ENCODE measurements around the gene TARM1.

Gene TARM1

DNA sequence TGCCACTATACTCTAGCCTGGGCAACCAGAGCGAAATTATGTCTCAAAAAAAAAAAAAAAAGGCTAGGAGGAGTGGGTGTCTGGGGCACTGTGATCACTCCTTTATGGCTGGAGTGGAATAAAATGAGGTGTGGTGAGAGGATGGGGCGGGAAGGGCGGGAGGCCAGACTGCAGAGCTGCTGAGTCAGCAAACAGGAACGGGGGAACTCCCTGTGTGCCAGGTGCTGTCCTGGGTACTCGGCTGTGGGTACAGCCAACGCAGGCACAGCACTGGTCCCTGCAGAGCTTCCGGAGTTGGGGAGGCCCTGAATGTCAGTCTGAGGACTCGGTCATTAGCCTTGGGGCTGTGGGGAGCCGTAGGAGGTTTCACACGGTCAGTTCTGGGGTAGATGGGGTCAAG lies 40.1 kb upstream of the TARM1 start:
- DNase-seq = no peak
- Histone ChIP-seq H3K79me1 (replicated peaks; ENCODE audit: low read length, poor library complexity, severe bottlenecking) (peaks cover 39% of the 10 kb centered on the region), H2BK5ac (ENCODE audit: low read depth, low read length, poor library complexity, severe bottlenecking) (no peak overlapping the region), H4K8ac (ENCODE audit: low read length) (no peak overlapping the region), H3K4me3 (ENCODE audit: insufficient read depth in 1 of 2, low read depth in 1 of 2, low read length in 2 of 2) (no peak overlapping the region), H3K27me3 (ENCODE audit: control insufficient read depth in 1 of 2, insufficient read depth in 1 of 2, low read length in 2 of 2) (no peaks in the 10 kb centered on the region), H2AFZ (ENCODE audit: low read depth, low read length) (no peak overlapping the region), H3K4me2 (ENCODE audit: low read length, poor library complexity, severe bottlenecking) (no peak overlapping the region), H3K18ac (ENCODE audit: low read depth in 1 of 2, low read length in 2 of 2) (no peak overlapping the region), H3K9ac (ENCODE audit: low read length) (no peak overlapping the region), H2AK5ac (ENCODE audit: low read length, severe bottlenecking) (no peak overlapping the region), H4K91ac (ENCODE audit: low read length) (no peak overlapping the region), H3K4ac (ENCODE audit: low read depth in 1 of 2, low read length in 2 of 2) (no peak overlapping the region), H3K36me3 (ENCODE audit: control insufficient read depth in 1 of 2, insufficient read depth in 2 of 2, low read depth in 1 of 2, low read length in 2 of 2) (peaks cover 77 to 78% of the 10 kb centered on the region in 2 experiments), H3K14ac (ENCODE audit: low read length in 2 of 2) (no peak overlapping the region), H2BK15ac (ENCODE audit: low read depth, poor library complexity, severe bottlenecking) (no peak overlapping the region), H3K23ac (ENCODE audit: low read length in 2 of 2) (no peak overlapping the region), H2BK120ac (ENCODE audit: low read depth, low read length) (no peak overlapping the region), H3K9me3 (ENCODE audit: control insufficient read depth, low read length) (no peaks in the 10 kb centered on the region), H3K27ac (ENCODE audit: low read length, poor library complexity, severe bottlenecking) (no peak overlapping the region), H3K4me1 (ENCODE audit: control insufficient read depth, insufficient read depth, low read depth, low read length) (peaks cover 7% of the 10 kb centered on the region), H2BK12ac (ENCODE audit: low read length in 2 of 2) (no peak overlapping the region)
- WGBS = 98% methylated on average over 10 of the region's 10 CpGs

DNA sequence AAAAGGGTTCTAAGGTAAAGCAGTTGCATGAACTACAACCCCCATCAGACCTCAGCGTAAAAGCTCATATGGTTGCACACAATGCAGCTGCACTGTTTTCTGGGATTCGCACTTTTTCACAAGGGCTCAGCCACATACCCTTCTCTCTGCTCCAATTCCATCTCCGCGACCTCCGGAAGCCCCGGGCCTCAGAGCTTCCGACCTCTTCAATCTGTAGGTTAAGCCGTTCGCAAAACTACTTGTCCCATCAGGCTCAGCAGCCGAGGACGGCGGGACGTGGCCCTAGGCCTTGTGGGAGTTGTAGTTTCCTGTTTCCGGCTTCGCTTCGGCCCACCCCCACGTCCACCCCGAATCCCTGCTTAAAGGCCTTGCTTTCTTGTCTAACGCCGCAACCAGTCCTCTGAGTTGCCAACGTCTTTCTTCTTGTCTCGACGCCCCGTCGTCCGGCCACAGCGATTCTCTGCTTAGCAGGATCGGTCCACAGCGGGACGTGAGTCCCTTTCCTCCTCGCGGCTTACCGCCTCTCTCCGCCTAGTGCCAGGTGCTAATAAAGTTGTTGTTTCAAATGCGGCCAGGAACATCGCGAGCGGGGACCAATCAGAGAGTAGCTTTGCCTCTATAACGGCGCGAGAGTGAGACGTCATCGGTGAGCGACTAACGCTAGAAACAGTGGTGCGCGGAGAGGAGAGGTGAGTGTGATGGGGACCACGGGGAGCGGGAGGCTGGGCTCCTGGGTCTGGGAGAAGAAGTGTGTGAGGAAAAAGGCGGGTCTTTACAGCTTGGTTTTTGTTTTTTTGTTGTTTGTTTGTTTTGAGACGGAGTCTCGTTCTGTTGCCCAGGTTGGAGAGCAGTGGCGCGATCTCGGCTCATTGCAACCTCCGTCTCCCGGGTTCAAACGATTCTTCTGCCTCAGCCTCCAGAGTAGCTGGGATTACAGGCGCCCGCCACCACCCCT lies 34.2 kb upstream of the TARM1 start, which contains the start of the genes PRPF31 and TFPT:
Gene PRPF31 (plus strand): TSS at position 646 of the 955 bp plus-strand sequence. CDS start 2,525 bp downstream, outside the sequence.
Gene TFPT (minus strand): TSS at position 549 of the 955 bp plus-strand sequence. CDS start 388 bp downstream, at position 161.
- H3K4me2 ChIP-seq (ENCODE audit: low read length, poor library complexity, severe bottlenecking) = peak within 1 kb of the TSS; percentile 93
- peak within 1 kb of the TSS; percentile 92 for H2BK5ac ChIP-seq (ENCODE audit: low read depth, low read length, poor library complexity, severe bottlenecking)
- peak within 1 kb of the TSS; percentile 29 for H2BK15ac ChIP-seq (ENCODE audit: low read depth, poor library complexity, severe bottlenecking)
- H3K4ac ChIP-seq (ENCODE audit: low read depth in 1 of 2, low read length in 2 of 2) = peak within 1 kb of the TSS; percentile 66 to 82
- H3K4me3 ChIP-seq (ENCODE audit: insufficient read depth in 1 of 2, low read depth in 1 of 2, low read length in 2 of 2) = peak within 1 kb of the TSS; percentile 71 to 92
- peak within 1 kb of the TSS; percentile 91 for H4K91ac ChIP-seq (ENCODE audit: low read length)
- H2AK5ac ChIP-seq (ENCODE audit: low read length, severe bottlenecking) = peak within 1 kb of the TSS; percentile 34
- no peak within 1 kb of the TSS for H3K23ac ChIP-seq (ENCODE audit: low read length in 2 of 2)
- peak within 1 kb of the TSS; percentile 74 for H2AFZ ChIP-seq (ENCODE audit: low read depth, low read length)
- under 1% methylated on average over 60 of the region's 60 CpGs for WGBS
- H3K27me3 ChIP-seq (ENCODE audit: control insufficient read depth in 1 of 2, insufficient read depth in 1 of 2, low read length in 2 of 2) = no peaks in the 10 kb centered on the region
- H4K8ac ChIP-seq (ENCODE audit: low read length) = peak within 1 kb of the TSS; percentile 93
- H3K9ac ChIP-seq (ENCODE audit: low read length) = peak within 1 kb of the TSS; percentile 93
- peak; percentile 99 for DNase-seq
- peak within 1 kb of the TSS; percentile 88 for H3K27ac ChIP-seq (ENCODE audit: low read length, poor library complexity, severe bottlenecking)
- peaks cover 47% of the 10 kb centered on the region for H3K79me1 ChIP-seq (replicated peaks; ENCODE audit: low read length, poor library complexity, severe bottlenecking)
- H3K14ac ChIP-seq (ENCODE audit: low read length in 2 of 2) = peak within 1 kb of the TSS in 1 of 2 experiments; percentile 89
- peak within 1 kb of the TSS; percentile 23 for H2BK120ac ChIP-seq (ENCODE audit: low read depth, low read length)
- peak within 1 kb of the TSS; percentile 20 to 79 for H2BK12ac ChIP-seq (ENCODE audit: low read length in 2 of 2)
- peaks cover 33 to 35% of the 10 kb centered on the region in 2 experiments for H3K36me3 ChIP-seq (ENCODE audit: control insufficient read depth in 1 of 2, insufficient read depth in 2 of 2, low read depth in 1 of 2, low read length in 2 of 2)
- peaks cover 17% of the 10 kb centered on the region for H3K4me1 ChIP-seq (ENCODE audit: control insufficient read depth, insufficient read depth, low read depth, low read length)
- peak within 1 kb of the TSS; percentile 95 to 96 for H3K18ac ChIP-seq (ENCODE audit: low read depth in 1 of 2, low read length in 2 of 2)
- H3K9me3 ChIP-seq (ENCODE audit: control insufficient read depth, low read length) = no peaks in the 10 kb centered on the region

DNA sequence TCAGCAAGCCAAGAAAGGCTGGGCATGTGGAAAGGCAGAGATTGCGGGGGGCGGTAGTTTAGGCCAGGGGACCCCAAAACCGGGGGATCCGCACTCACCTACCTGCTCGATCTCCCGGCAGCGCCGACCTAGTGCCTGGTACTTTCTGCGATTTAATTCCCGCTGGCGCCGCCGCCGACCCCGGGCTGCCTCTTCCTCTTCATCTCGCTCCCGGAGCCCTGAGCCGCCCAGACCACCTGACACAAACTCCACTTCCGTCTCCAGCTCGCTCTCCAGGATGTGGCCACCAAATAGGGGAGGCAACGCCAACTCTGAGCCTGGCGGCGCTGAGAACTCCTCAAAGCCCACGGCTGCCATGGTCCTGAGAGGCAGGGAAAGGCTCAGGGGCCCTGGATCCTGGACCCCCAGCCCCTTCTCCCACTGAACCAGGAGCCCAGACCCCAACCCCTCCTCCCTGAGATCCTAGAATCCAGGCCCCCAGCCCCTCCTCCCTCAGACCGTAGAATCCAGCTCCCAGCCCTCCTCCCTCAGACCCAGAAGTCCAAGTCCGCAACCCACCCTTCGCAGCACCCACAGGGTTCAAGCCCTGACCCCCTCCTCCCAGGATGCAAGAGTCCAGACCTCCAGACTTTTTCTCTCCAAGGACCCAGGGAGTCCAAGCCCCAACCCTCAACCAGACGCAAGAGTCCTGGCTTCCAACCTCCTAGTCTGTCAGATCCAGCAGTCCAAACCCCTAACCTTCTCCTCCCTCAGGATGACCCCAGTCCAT lies 33.4 kb upstream of the TARM1 start:
- H4K8ac ChIP-seq (ENCODE audit: low read length) = peak overlapping the region; percentile 62
- no peak overlapping the region for H2AFZ ChIP-seq (ENCODE audit: low read depth, low read length)
- H3K27me3 ChIP-seq (ENCODE audit: control insufficient read depth in 1 of 2, insufficient read depth in 1 of 2, low read length in 2 of 2) = no peaks in the 10 kb centered on the region
- H3K4me2 ChIP-seq (ENCODE audit: low read length, poor library complexity, severe bottlenecking) = peak overlapping the region; percentile 93
- H3K4me1 ChIP-seq (ENCODE audit: control insufficient read depth, insufficient read depth, low read depth, low read length) = peaks cover 17% of the 10 kb centered on the region
- no peak overlapping the region for H2BK15ac ChIP-seq (ENCODE audit: low read depth, poor library complexity, severe bottlenecking)
- peak overlapping the region; percentile 55 for H4K91ac ChIP-seq (ENCODE audit: low read length)
- no peak overlapping the region for H3K27ac ChIP-seq (ENCODE audit: low read length, poor library complexity, severe bottlenecking)
- no peak overlapping the region for H2BK12ac ChIP-seq (ENCODE audit: low read length in 2 of 2)
- peak overlapping the region; percentile 10 to 32 for H3K4ac ChIP-seq (ENCODE audit: low read depth in 1 of 2, low read length in 2 of 2)
- no peak overlapping the region for H3K23ac ChIP-seq (ENCODE audit: low read length in 2 of 2)
- peaks cover 42% of the 10 kb centered on the region for H3K79me1 ChIP-seq (replicated peaks; ENCODE audit: low read length, poor library complexity, severe bottlenecking)
- peak overlapping the region; percentile 71 to 92 for H3K4me3 ChIP-seq (ENCODE audit: insufficient read depth in 1 of 2, low read depth in 1 of 2, low read length in 2 of 2)
- peak overlapping the region in 1 of 2 experiments; percentile 27 for H3K18ac ChIP-seq (ENCODE audit: low read depth in 1 of 2, low read length in 2 of 2)
- peak overlapping the region; percentile 23 for H2BK120ac ChIP-seq (ENCODE audit: low read depth, low read length)
- WGBS = 66% methylated on average over 28 of the region's 28 CpGs
- H3K36me3 ChIP-seq (ENCODE audit: control insufficient read depth in 1 of 2, insufficient read depth in 2 of 2, low read depth in 1 of 2, low read length in 2 of 2) = peaks cover 33 to 35% of the 10 kb centered on the region in 2 experiments
- DNase-seq = no peak
- H2AK5ac ChIP-seq (ENCODE audit: low read length, severe bottlenecking) = peak overlapping the region; percentile 34
- H3K9ac ChIP-seq (ENCODE audit: low read length) = peak overlapping the region; percentile 93
- H3K14ac ChIP-seq (ENCODE audit: low read length in 2 of 2) = no peak overlapping the region
- H3K9me3 ChIP-seq (ENCODE audit: control insufficient read depth, low read length) = no peaks in the 10 kb centered on the region
- peak overlapping the region; percentile 21 for H2BK5ac ChIP-seq (ENCODE audit: low read depth, low read length, poor library complexity, severe bottlenecking)
